Measurements from ENCODE around the gene C1QTNF6.

C1QTNF6 gene

GRCh38 chr22:37197451-37198257 is 9.6 kb upstream of the C1QTNF6 start:
- Histone ChIP-seq H3K27ac (no peak overlapping the region), H3K27me3 (replicated peaks) (no peaks in the 10 kb centered on the region), H3K36me3 (replicated peaks) (no peaks in the 10 kb centered on the region), H3K4me3 (ENCODE audit: low read depth, low read length) (no peak overlapping the region)
- no peak for DNase-seq
- in situ Hi-C loops (cut with HindIII; ENCODE audit: low pct_ligation_motif_present, low sequenced_read_pairs): no loop called here
- TF ChIP-seq CTCF (IDR thresholded peaks at IDR 0.05; ENCODE audit: low read depth, low read length, missing control alignments): no peak

- H3K36me3 ChIP-seq (replicated peaks): no peaks in the 10 kb centered on the region
- in situ Hi-C loops (cut with HindIII; ENCODE audit: low pct_ligation_motif_present, low sequenced_read_pairs): no loop called here
- no peak for DNase-seq
- no peaks in the 10 kb centered on the region for H3K27me3 ChIP-seq (replicated peaks)
- no peak overlapping the region for H3K4me3 ChIP-seq (ENCODE audit: low read depth, low read length)
- TF ChIP-seq CTCF (IDR thresholded peaks at IDR 0.05; ENCODE audit: low read depth, low read length, missing control alignments): peak; percentile 5
- no peak overlapping the region for H3K27ac ChIP-seq
These were observed 8.7 kb upstream of the C1QTNF6 start for GRCh38 chr22:37196539-37197450.

- DNase-seq: no peak
- in situ Hi-C loops (cut with HindIII; ENCODE audit: low pct_ligation_motif_present, low sequenced_read_pairs): no loop called here
These were observed 7.9 kb upstream of the C1QTNF6 start for GRCh38 chr22:37195921-37196320.

GRCh38 chr22:37194750-37195149 is 6.7 kb upstream of the C1QTNF6 start:
- Histone ChIP-seq H3K36me3 (replicated peaks) (no peaks in the 10 kb centered on the region), H3K4me3 (ENCODE audit: low read depth, low read length) (no peak overlapping the region), H3K27ac (no peak overlapping the region), H3K27me3 (replicated peaks) (no peaks in the 10 kb centered on the region)
- no peak for TF ChIP-seq CTCF (IDR thresholded peaks at IDR 0.05; ENCODE audit: low read depth, low read length, missing control alignments)
- no peak for DNase-seq
- in situ Hi-C loops (cut with HindIII; ENCODE audit: low pct_ligation_motif_present, low sequenced_read_pairs): no loop called here

More at GRCh38 chr22:37195921-37196320, 7.9 kb upstream of the C1QTNF6 start:
- Histone ChIP-seq H3K4me3 (ENCODE audit: low read depth, low read length) (no peak overlapping the region), H3K27ac (no peak overlapping the region), H3K36me3 (replicated peaks) (no peaks in the 10 kb centered on the region), H3K27me3 (replicated peaks) (no peaks in the 10 kb centered on the region)
- no peak for TF ChIP-seq CTCF (IDR thresholded peaks at IDR 0.05; ENCODE audit: low read depth, low read length, missing control alignments)

GRCh38 chr22:37193629-37194191 is 5.7 kb upstream of the C1QTNF6 start:
- Histone ChIP-seq H3K36me3 (replicated peaks) (no peaks in the 10 kb centered on the region), H3K4me3 (ENCODE audit: low read depth, low read length) (no peak overlapping the region), H3K27ac (no peak overlapping the region), H3K27me3 (replicated peaks) (no peaks in the 10 kb centered on the region)
- no peak for TF ChIP-seq CTCF (IDR thresholded peaks at IDR 0.05; ENCODE audit: low read depth, low read length, missing control alignments)
- in situ Hi-C loops (cut with HindIII; ENCODE audit: low pct_ligation_motif_present, low sequenced_read_pairs): no loop called here
- no peak for DNase-seq

Measured in brain microvascular endothelial cell (primary cell).